H1 (cell line): Measurements from ENCODE around the gene STX8. TPM values are rescaled to one million over a fixed set of nuclear protein-coding genes. Genes with fewer than 3 reads are reported as not detected.

Source experiments
- CTCF ChIA-PET: fragments of 300-600 bp; sonication (Branson Sonifier 250); formaldehyde crosslinking; loops from one replicate; lab custom pipeline; 2021; ENCODE audit not compliant: partially characterized antibody; lab: Charles Lee
- POLR2A ChIA-PET: fragments of 300-600 bp; sonication (Branson Sonifier 250); formaldehyde crosslinking; loops from one replicate; lab custom pipeline; 2021; ENCODE audit warnings: inconsistent platforms; ENCODE audit not compliant: partially characterized antibody; lab: Charles Lee
- DNase-seq, 2 experiments: peaks; one replicate each; pipeline versions ENCODE4 v3.0.0 to v3.0.0-alpha.2; 2010 to 2022; ENCODE audit warnings: low spot score in 2 of 2, low read depth in 1 of 2, mixed read lengths in 1 of 2
- FAIRE-seq: peaks from 2 replicates; lab custom pipeline; 2011; peaks lifted over from hg19 to GRCh38; lab: Jason Lieb, UNC
- H2AFZ ChIP-seq: 2 replicates; pipeline ENCODE4 v1.8.1; 2012; ENCODE audit warnings: low read length, inconsistent platforms
- H2AK5ac ChIP-seq: 2 replicates; pipeline ENCODE4 v1.6.1; 2013; ENCODE audit warnings: low read depth, low read length
- H2BK120ac ChIP-seq: replicated peaks from 2 replicates; pipeline ENCODE3; 2013; ENCODE audit warnings: low read depth, low read length, inconsistent platforms
- H2BK12ac ChIP-seq: 2 replicates; pipeline ENCODE4 v1.6.1; 2013; ENCODE audit warnings: low read depth, low read length
- H2BK15ac ChIP-seq: 2 replicates; pipeline ENCODE4 v1.6.1; 2013; ENCODE audit warnings: low read length
- H2BK20ac ChIP-seq: 2 replicates; pipeline ENCODE4 v1.6.1; 2013; ENCODE audit warnings: low read length
- H2BK5ac ChIP-seq: 2 replicates; pipeline ENCODE4 v1.6.1; 2013; ENCODE audit warnings: low read depth, low read length
- H3K14ac ChIP-seq: 2 replicates; pipeline ENCODE4 v1.6.1; 2013; ENCODE audit warnings: inconsistent platforms; ENCODE audit not compliant: insufficient read length
- H3K18ac ChIP-seq: 2 replicates; pipeline ENCODE4 v1.6.1; 2013; ENCODE audit warnings: low read length; ENCODE audit errors: extremely low read depth
- H3K23ac ChIP-seq: 2 replicates; pipeline ENCODE4 v1.6.1; 2013; ENCODE audit warnings: inconsistent platforms; ENCODE audit not compliant: insufficient read length
- H3K23me2 ChIP-seq: 2 replicates; pipeline ENCODE4 v1.6.1; 2013; ENCODE audit warnings: low read depth, low read length
- H3K27ac ChIP-seq: 2 replicates; pipeline ENCODE4 v1.6.1; 2011; ENCODE audit warnings: low read depth, low read length, inconsistent platforms
- H3K27me3 ChIP-seq, 4 experiments: replicated peaks in 1 of 4; 1 replicate in 1 of 4; 2 replicates in 3 of 4; pipeline versions ENCODE4 v1.6.1 to v1.8.1; 2011 to 2013; ENCODE audit warnings: low read length in 3 of 4, mild to moderate bottlenecking in 3 of 4, inconsistent platforms in 2 of 4, mixed read lengths in 2 of 4, moderate library complexity in 1 of 4; ENCODE audit not compliant: control insufficient read depth in 3 of 4, insufficient read depth in 3 of 4; ENCODE audit errors: extremely low read depth in 1 of 4
- H3K36me3 ChIP-seq, 4 experiments: 2 replicates each; pipeline versions ENCODE4 v1.6.1 to v1.8.1; 2011 to 2013; ENCODE audit warnings: mild to moderate bottlenecking in 4 of 4, low read length in 3 of 4, moderate library complexity in 2 of 4, control low read depth in 1 of 4, inconsistent platforms in 1 of 4; ENCODE audit not compliant: insufficient read depth in 4 of 4, control insufficient read depth in 2 of 4
- H3K4ac ChIP-seq: replicated peaks from 2 replicates; pipeline ENCODE3; 2013; ENCODE audit warnings: low read length, low read depth, mixed read lengths, inconsistent platforms; ENCODE audit not compliant: insufficient read length
- H3K4me1 ChIP-seq, 4 experiments: replicated peaks in 1 of 4; 1 replicate in 1 of 4; 2 replicates in 3 of 4; pipeline versions ENCODE4 v1.6.1 to v1.8.1; 2011 to 2013; ENCODE audit warnings: low read length in 3 of 4, inconsistent platforms in 2 of 4, mixed read lengths in 1 of 4; ENCODE audit not compliant: insufficient read depth in 4 of 4, control insufficient read depth in 3 of 4
- H3K4me2 ChIP-seq, 2 experiments: 2 replicates each; pipeline versions ENCODE4 v1.6.1 to v1.8.1; 2011 to 2013; ENCODE audit warnings: low read depth in 2 of 2, low read length in 2 of 2, control low read depth in 1 of 2, inconsistent platforms in 1 of 2, mild to moderate bottlenecking in 1 of 2; ENCODE audit not compliant: insufficient read depth in 1 of 2
- H3K4me3 ChIP-seq, 4 experiments: fragments of 200-600, 300-600 bp in 1 of 4; sonication (generic), shearing (Covaris generic), sonication (Bioruptor Twin) in 1 of 4; 2 replicates each; pipeline versions ENCODE4 v1.5.1 to v1.8.1; 2011 to 2016; ENCODE audit warnings: low read length in 4 of 4, low read depth in 3 of 4, control low read depth in 2 of 4, inconsistent platforms in 2 of 4, mild to moderate bottlenecking in 2 of 4, mixed read lengths in 1 of 4, moderate library complexity in 1 of 4; ENCODE audit not compliant: insufficient read depth in 2 of 4; ENCODE audit errors: extremely low read depth in 1 of 4
- H3K56ac ChIP-seq: replicated peaks from 2 replicates; pipeline ENCODE3; 2013; ENCODE audit warnings: low read depth, mild to moderate bottlenecking, mixed read lengths, low read length, inconsistent platforms; ENCODE audit not compliant: insufficient read length
- H3K79me1 ChIP-seq: 2 replicates; pipeline ENCODE4 v1.6.1; 2013; ENCODE audit warnings: low read depth, low read length, control low read depth
- H3K79me2 ChIP-seq, 2 experiments: 2 replicates each; pipeline versions ENCODE4 v1.6.1 to v1.8.1; 2012 to 2013; ENCODE audit warnings: low read length in 2 of 2, mild to moderate bottlenecking in 2 of 2, inconsistent platforms in 1 of 2; ENCODE audit not compliant: insufficient read depth in 2 of 2, control insufficient read depth in 1 of 2
- H3K9ac ChIP-seq, 4 experiments: replicated peaks in 1 of 4; 1 replicate in 1 of 4; 2 replicates in 3 of 4; pipeline versions ENCODE4 v1.6.1 to v1.8.1; 2011 to 2013; ENCODE audit warnings: low read depth in 3 of 4, low read length in 3 of 4, control low read depth in 2 of 4, mild to moderate bottlenecking in 2 of 4, moderate library complexity in 2 of 4, inconsistent platforms in 1 of 4; ENCODE audit errors: extremely low read depth in 1 of 4
- H3K9me3 ChIP-seq, 2 experiments: 2 replicates each; pipeline versions ENCODE4 v1.6.1 to v1.8.1; 2012 to 2013; ENCODE audit warnings: mild to moderate bottlenecking in 2 of 2, moderate library complexity in 2 of 2, control low read depth in 1 of 2, inconsistent platforms in 1 of 2, low read depth in 1 of 2, low read length in 1 of 2, mixed read lengths in 1 of 2; ENCODE audit not compliant: insufficient read depth in 2 of 2
- H4K20me1 ChIP-seq, 2 experiments: replicated peaks in 1 of 2; 2 replicates each; pipeline versions ENCODE3 to v1.8.1; 2011 to 2013; ENCODE audit warnings: inconsistent platforms in 2 of 2, low read length in 2 of 2, mild to moderate bottlenecking in 1 of 2; ENCODE audit not compliant: insufficient read depth in 2 of 2, control insufficient read depth in 1 of 2
- H4K5ac ChIP-seq: 2 replicates; pipeline ENCODE4 v1.6.1; 2013; ENCODE audit warnings: low read length, low read depth, mixed read lengths, inconsistent platforms; ENCODE audit not compliant: insufficient read length
- H4K8ac ChIP-seq: 2 replicates; pipeline ENCODE4 v1.8.0; 2013; ENCODE audit warnings: mild to moderate bottlenecking, moderate library complexity, low read length, inconsistent platforms; ENCODE audit not compliant: insufficient read depth; ENCODE audit errors: extremely low read depth
- H4K91ac ChIP-seq: replicated peaks from 2 replicates; pipeline ENCODE3; 2013; ENCODE audit warnings: low read length, mixed read lengths, inconsistent platforms; ENCODE audit not compliant: insufficient read length
- CEBPB ChIP-seq: IDR thresholded peaks from 2 replicates; pipeline ENCODE4 v1.6.1; 2012; ENCODE audit warnings: low read depth, low read length
- EP300 ChIP-seq, 2 experiments: IDR thresholded peaks; 1 replicate in 1 of 2; 2 replicates in 1 of 2; pipeline ENCODE4 v1.6.1; 2011 to 2012; ENCODE audit warnings: low read depth in 2 of 2, low read length in 2 of 2, mild to moderate bottlenecking in 2 of 2, borderline replicate concordance in 1 of 2, inconsistent platforms in 1 of 2, moderate library complexity in 1 of 2
- EZH2 ChIP-seq: fragments of 200-600 bp; sonication (generic); IDR thresholded peaks from 2 replicates; pipeline ENCODE4 v1.7.1; 2012; ENCODE audit warnings: low read depth, mild to moderate bottlenecking, moderate library complexity, low read length, inconsistent platforms; ENCODE audit not compliant: severe bottlenecking
- HDAC6 ChIP-seq: IDR thresholded peaks from one replicate; pipeline ENCODE4 v1.7.1; 2012; ENCODE audit warnings: low read depth, mild to moderate bottlenecking, inconsistent platforms, low read length, moderate library complexity
- POLR2A ChIP-seq, 2 experiments: IDR thresholded peaks; 1 replicate in 1 of 2; 2 replicates in 1 of 2; pipeline ENCODE4 v1.6.1; 2011; ENCODE audit warnings: low read depth in 2 of 2, low read length in 2 of 2, mild to moderate bottlenecking in 2 of 2; ENCODE audit errors: control extremely low read depth in 1 of 2
- WGBS, 2 experiments: shearing (Covaris generic) in 1 of 2; methylation state at CpG; one replicate each; pipeline versions ENCODE4 v1.1.6 to v1.1.7; 2013 to 2015; ENCODE audit warnings: low lambda C conversion rate in 2 of 2, mixed read lengths in 2 of 2, inconsistent platforms in 1 of 2, low coverage in 1 of 2, missing lambda C conversion rate in 1 of 2; ENCODE audit not compliant: insufficient replicate concordance in 2 of 2, insufficient coverage in 1 of 2, insufficient read length in 1 of 2; ENCODE audit errors: extremely low coverage in 1 of 2, missing lambda C conversion rate in 1 of 2; 5-methylcytosine and 5-hydroxymethylcytosine counted together
- polyA plus RNA-seq, 7 experiments: library from polyadenylated mRNA; depleted of rRNA in 3 of 7; stranded (reverse) in 5 of 7; unstranded in 2 of 7; fragments of >200 nt in 5 of 7; fragments of 200-250 nt in 2 of 7; gene quantifications; 1 replicate in 5 of 7; 2 replicates in 1 of 7; 4 replicates in 1 of 7; pipeline versions ENCODE4 v1.2.1 to v1.2.3, GENCODE V29; 2011 to 2013; ENCODE audit warnings: missing spikeins in 2 of 7, mixed read lengths in 2 of 7
- total RNA-seq: library from RNA; stranded (reverse); fragmentation: NEBNext Ultra II Directional; extraction: Animal tissue kit (Norgen Biotek cat#: 25700); gene quantifications from 2 replicates; pipeline ENCODE4 v1.2.1, GENCODE V29; 2021

Gene STX8
- total and polyA plus RNA-seq, 2 of the 8 experiments (the other 6 are each of a cell fraction or from before 2014, with no cell fraction given): 22.8 to 42.5 TPM

DNA sequence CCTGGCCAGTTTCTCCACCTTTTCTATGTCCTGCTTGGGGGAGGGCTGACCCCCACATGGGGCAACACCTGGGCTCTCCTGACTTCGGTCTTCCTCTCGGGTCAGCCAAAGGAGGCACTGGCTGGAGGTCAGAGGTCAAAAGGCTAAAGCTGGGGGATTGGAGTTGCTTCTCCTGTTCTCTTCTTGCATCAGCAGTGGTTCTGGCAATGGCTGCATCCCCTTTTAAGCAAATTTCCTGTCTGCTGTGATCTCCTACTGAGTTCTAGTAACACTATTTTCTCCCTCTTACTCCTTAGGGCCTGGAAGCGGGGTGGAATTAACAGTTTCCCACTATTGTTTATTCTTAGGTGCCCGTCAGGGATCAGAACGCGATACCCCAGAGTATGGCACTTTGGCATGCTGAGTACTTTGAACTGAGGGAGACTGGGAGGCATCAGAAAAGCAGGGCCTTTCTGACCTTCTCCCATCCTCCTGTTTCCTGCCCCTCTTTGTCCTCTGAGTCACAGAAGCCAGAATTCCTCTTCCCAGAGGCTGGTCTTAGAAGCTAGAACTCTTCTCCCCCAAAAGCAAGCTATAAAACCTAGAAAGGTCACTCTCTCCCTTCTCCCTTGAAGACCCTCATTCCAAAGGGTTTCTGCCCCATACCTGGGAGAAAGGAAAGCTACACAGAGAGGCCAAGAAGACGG, 268.2 kb downstream of the STX8 start:
- Histone ChIP-seq H2BK12ac (peak overlapping the region; percentile 22; the same call in 1 of the 2 replicates), H3K18ac (peak overlapping the region; percentile 62), H2BK20ac (peak overlapping the region; percentile 64; the same call in 1 of the 2 replicates), H3K23ac (no peak overlapping the region), H4K8ac (no peak overlapping the region; the same call in 1 of the 2 replicates), H3K9ac (no peak overlapping the region), H3K27ac (no peak overlapping the region), H2AFZ (no peak overlapping the region), H3K4me2 (no peak overlapping the region), H3K4ac (no peak overlapping the region), H2BK120ac (no peak overlapping the region), H3K4me1 (peaks cover 4 to 10% (median 5%) of the 10 kb centered on the region in 4 experiments; a peak in 5 of 7 replicates), H4K5ac (no peak overlapping the region), H3K27me3 (no peaks in the 10 kb centered on the region), H2BK15ac (0 out of 2 replicates have a peak overlapping the region, but pooled peaks have one; percentile 34), H2AK5ac (no peak overlapping the region; the same call in 1 of the 2 replicates), H3K14ac (no peak overlapping the region), H3K23me2 (no peaks in the 10 kb centered on the region), H3K79me1 (no peaks in the 10 kb centered on the region), H3K79me2 (no peaks in the 10 kb centered on the region), H2BK5ac (0 out of 2 replicates have a peak overlapping the region, but pooled peaks have one; percentile 41), H3K9me3 (no peaks in the 10 kb centered on the region), H4K20me1 (no peaks in the 10 kb centered on the region), H3K4me3 (no peak overlapping the region), H3K36me3 (no peaks in the 10 kb centered on the region), H4K91ac (no peak overlapping the region), H3K56ac (no peak overlapping the region)
- DNase-seq (no peak), FAIRE-seq (no peak)
- WGBS, 2 experiments: 79% methylated on average over 7 of the region's 7 CpGs; no CpG with 5 or more reads in 1 of the 2 experiments
- ChIA-PET POLR2A (interaction anchor here (0.6 kb wide), 1 partner anchor 10 kb away, joined by 3 read pairs; no protein-coding TSS in a partner anchor), CTCF (interaction anchor here (1.2 to 2.3 kb wide), 3 partner anchors 14 to 215 kb away, joined by 4 to 10 read pairs (median 4); no protein-coding TSS in a partner anchor)
- TF ChIP-seq EP300 (IDR thresholded peaks at IDR 0.05; ENCODE audit: borderline replicate concordance in 1 of 2, low read depth in 2 of 2, low read length in 2 of 2): no peak
- TF ChIP-seq HDAC6: no peak
- no peak for TF ChIP-seq EZH2
- TF ChIP-seq POLR2A (IDR thresholded peaks at IDR 0.05; ENCODE audit: control extremely low read depth in 1 of 2, low read depth in 2 of 2, low read length in 2 of 2): no peak
- TF ChIP-seq CEBPB: 0 out of 2 replicates have a peak, but pooled peaks have one; percentile 2
